HEK293 (cell line): ENCODE results near the gene LCORL.

Source experiments
- CTCF ChIA-PET: fragments of 350-600 bp; formaldehyde crosslinking; extraction: SDS; loops from one replicate; lab custom pipeline; 2021; ENCODE audit warnings: antibody characterized with exemption; lab: Yijun Ruan, JAX
- POLR2A ChIA-PET: fragments of 300-600 bp; formaldehyde crosslinking; extraction: SDS; loops from one replicate; lab custom pipeline; 2020; ENCODE audit warnings: antibody characterized with exemption, inconsistent platforms; lab: Yijun Ruan, JAX
- H3K27ac ChIP-seq: fragments of 200-500 bp; sonication (Bioruptor generic); 2 replicates; pipeline ENCODE4 v1.5.1; 2014; ENCODE audit warnings: low read depth, low read length, control low read depth, inconsistent platforms; ENCODE audit errors: extremely low read depth
- H3K36me3 ChIP-seq, 2 experiments: fragments of 200-500 bp in 1 of 2; sonication (Bioruptor generic) in 1 of 2; 1 replicate in 1 of 2; 2 replicates in 1 of 2; pipeline ENCODE4 v1.5.1; 2014 to 2017; ENCODE audit warnings: inconsistent platforms in 2 of 2, low read length in 2 of 2; ENCODE audit not compliant: control insufficient read depth in 2 of 2, insufficient read depth in 1 of 2
- H3K4me1 ChIP-seq: fragments of 200-500 bp; sonication (Bioruptor generic); 2 replicates; pipeline ENCODE4 v1.5.1; 2014; ENCODE audit warnings: mild to moderate bottlenecking, low read length, inconsistent platforms; ENCODE audit not compliant: control insufficient read depth, insufficient read depth
- H3K4me3 ChIP-seq: 2 replicates; pipeline ENCODE4 v1.5.1; 2011; ENCODE audit warnings: low read depth, mild to moderate bottlenecking, control low read depth, low read length, moderate library complexity
- H3K9me3 ChIP-seq: fragments of 200-500 bp; sonication (Bioruptor generic); 2 replicates; pipeline ENCODE4 v1.5.1; 2014; ENCODE audit warnings: low read depth, low read length, inconsistent platforms; ENCODE audit not compliant: control insufficient read depth, insufficient read depth
- BCL11A ChIP-seq: fragments of 450-650 bp; formaldehyde crosslinking; IDR thresholded peaks from 2 replicates; pipeline ENCODE4 v1.5.1; 2016; ENCODE audit warnings: low read depth, missing biosample characterization, missing genetic modification characterization
- FEZF1 ChIP-seq: fragments of 450-650 bp; formaldehyde crosslinking; IDR thresholded peaks from 2 replicates; pipeline ENCODE4 v1.5.1; 2016; ENCODE audit warnings: missing biosample characterization, missing genetic modification characterization
- GLI2 ChIP-seq: fragments of 450-650 bp; formaldehyde crosslinking; IDR thresholded peaks from 2 replicates; pipeline ENCODE4; 2017; ENCODE audit warnings: missing biosample characterization, missing genetic modification characterization, low read depth, borderline replicate concordance
- HOXA7 ChIP-seq: sonication (generic); formaldehyde crosslinking; IDR thresholded peaks from 2 replicates; pipeline ENCODE4 v1.8.1; 2022; ENCODE audit warnings: missing genetic modification reagents, borderline replicate concordance
- MYNN ChIP-seq: fragments of 450-650 bp; formaldehyde crosslinking; IDR thresholded peaks from 2 replicates; pipeline ENCODE4 v1.5.1; 2016; ENCODE audit warnings: missing biosample characterization, missing genetic modification characterization, borderline replicate concordance
- MZF1 ChIP-seq: fragments of 450-650 bp; formaldehyde crosslinking; IDR thresholded peaks from 2 replicates; pipeline ENCODE4 v1.5.1; 2017; ENCODE audit warnings: missing biosample characterization, missing genetic modification characterization, borderline replicate concordance
- RBAK ChIP-seq: fragments of 450-650 bp; formaldehyde crosslinking; IDR thresholded peaks from 2 replicates; pipeline ENCODE4 v1.5.1; 2016; ENCODE audit warnings: missing biosample characterization, missing genetic modification characterization
- SP7 ChIP-seq: fragments of 450-650 bp; formaldehyde crosslinking; IDR thresholded peaks from 2 replicates; pipeline ENCODE4 v1.5.1; 2016; ENCODE audit warnings: missing biosample characterization, missing genetic modification characterization
- ZBTB48 ChIP-seq: fragments of 450-650 bp; formaldehyde crosslinking; IDR thresholded peaks from 2 replicates; pipeline ENCODE4 v1.5.1; 2016; ENCODE audit warnings: missing biosample characterization, missing genetic modification characterization
- ZFP41 ChIP-seq: fragments of 450-650 bp; formaldehyde crosslinking; IDR thresholded peaks from 2 replicates; pipeline ENCODE4 v1.5.1; 2016; ENCODE audit warnings: missing biosample characterization, missing genetic modification characterization, borderline replicate concordance
- ZIC2 ChIP-seq: fragments of 450-650 bp; formaldehyde crosslinking; IDR thresholded peaks from 2 replicates; pipeline ENCODE4 v1.5.1; 2016; ENCODE audit warnings: missing biosample characterization, missing genetic modification characterization
- ZNF169 ChIP-seq: fragments of 450-650 bp; formaldehyde crosslinking; IDR thresholded peaks from 2 replicates; pipeline ENCODE4 v1.5.1; 2016; ENCODE audit warnings: missing biosample characterization, missing genetic modification characterization
- ZNF2 ChIP-seq: fragments of 450-650 bp; formaldehyde crosslinking; IDR thresholded peaks from 2 replicates; pipeline ENCODE4 v1.5.1; 2016; ENCODE audit warnings: missing biosample characterization, missing genetic modification characterization
- ZNF24 ChIP-seq: fragments of 450-650 bp; formaldehyde crosslinking; IDR thresholded peaks from 2 replicates; pipeline ENCODE4 v1.5.1; 2016; ENCODE audit warnings: missing biosample characterization, missing genetic modification characterization
- ZNF274 ChIP-seq, 2 experiments: fragments of 200-500 bp in 1 of 2; fragments of 450-650 bp in 1 of 2; sonication (Bioruptor generic) in 1 of 2; formaldehyde crosslinking in 1 of 2; IDR thresholded peaks; 2 replicates each; pipeline versions ENCODE4 v1.5.1 to v1.6.1; 2014 to 2016; ENCODE audit warnings: borderline replicate concordance in 1 of 2, inconsistent platforms in 1 of 2, low read length in 1 of 2, missing biosample characterization in 1 of 2, missing genetic modification characterization in 1 of 2
- ZNF311 ChIP-seq: fragments of 450-650 bp; formaldehyde crosslinking; IDR thresholded peaks from 2 replicates; pipeline ENCODE4 v1.5.1; 2017; ENCODE audit warnings: missing biosample characterization, missing genetic modification characterization, borderline replicate concordance
- ZNF391 ChIP-seq: fragments of 450-650 bp; formaldehyde crosslinking; IDR thresholded peaks from 2 replicates; pipeline ENCODE4 v1.5.1; 2016; ENCODE audit warnings: low read depth, missing biosample characterization, missing genetic modification characterization, borderline replicate concordance
- ZNF549 ChIP-seq: fragments of 450-650 bp; IDR thresholded peaks from 2 replicates; pipeline ENCODE4 v1.5.1; 2018; ENCODE audit warnings: missing biosample characterization, missing genetic modification characterization, mild to moderate bottlenecking, inconsistent platforms, moderate library complexity
- ZNF610 ChIP-seq: fragments of 450-650 bp; formaldehyde crosslinking; IDR thresholded peaks from 2 replicates; pipeline ENCODE4 v1.5.1; 2016; ENCODE audit warnings: missing biosample characterization, missing genetic modification characterization, borderline replicate concordance
- ZNF776 ChIP-seq: fragments of 450-650 bp; formaldehyde crosslinking; IDR thresholded peaks from 2 replicates; pipeline ENCODE4 v1.5.0; 2017; ENCODE audit warnings: missing biosample characterization, missing genetic modification characterization, borderline replicate concordance
- ZNF785 ChIP-seq: fragments of 450-650 bp; formaldehyde crosslinking; IDR thresholded peaks from 2 replicates; pipeline ENCODE4 v1.5.1; 2016; ENCODE audit warnings: missing biosample characterization, missing genetic modification characterization
- TF ChIP-seq, protein P1 (sequence below): fragments of 450-650 bp; formaldehyde crosslinking; IDR thresholded peaks from 2 replicates; pipeline ENCODE4 v1.5.1; 2016; ENCODE audit warnings: missing biosample characterization, missing genetic modification characterization
- TF ChIP-seq, protein P2 (sequence below): fragments of 450-650 bp; formaldehyde crosslinking; IDR thresholded peaks from 2 replicates; pipeline ENCODE4 v1.5.1; 2017; ENCODE audit warnings: missing biosample characterization, mild to moderate bottlenecking, missing genetic modification characterization, moderate library complexity
- TF ChIP-seq, protein P3 (sequence below): fragments of 450-650 bp; formaldehyde crosslinking; IDR thresholded peaks from 2 replicates; pipeline ENCODE4 v1.5.1; 2017; ENCODE audit warnings: missing biosample characterization, missing genetic modification characterization
- TF ChIP-seq, protein P4 (sequence below): fragments of 450-650 bp; formaldehyde crosslinking; IDR thresholded peaks from 2 replicates; pipeline ENCODE4 v1.5.1; 2016; ENCODE audit warnings: missing biosample characterization, missing genetic modification characterization, low read depth
- TF ChIP-seq, protein P5 (sequence below): fragments of 450-650 bp; formaldehyde crosslinking; IDR thresholded peaks from 2 replicates; pipeline ENCODE4 v1.5.1; 2016; ENCODE audit warnings: missing biosample characterization, missing genetic modification characterization
- TF ChIP-seq, protein P6 (sequence below): fragments of 450-650 bp; formaldehyde crosslinking; IDR thresholded peaks from 2 replicates; pipeline ENCODE4 v1.5.0; 2017; ENCODE audit warnings: missing biosample characterization, missing genetic modification characterization, borderline replicate concordance

LCORL gene

DNA sequence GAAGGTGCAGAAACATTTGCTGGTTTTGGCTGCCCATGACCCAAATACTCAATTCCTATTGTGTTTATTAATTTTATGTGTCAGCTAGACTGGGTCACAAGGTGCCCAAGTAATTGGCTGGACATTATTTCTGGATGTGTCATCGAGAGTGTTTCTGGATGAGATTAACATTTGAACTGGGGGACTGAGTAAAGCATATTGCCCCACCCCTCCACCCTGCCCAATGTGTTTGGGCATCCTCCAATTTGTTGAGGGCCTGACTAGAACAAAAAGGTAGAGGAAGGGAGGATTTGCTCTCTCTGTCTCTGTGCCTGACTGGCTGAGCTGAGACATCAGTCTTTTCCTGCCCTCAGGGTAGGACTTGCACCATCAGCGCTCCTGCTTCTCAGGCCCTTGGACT is 29.7 kb upstream of the LCORL start (continued):
- TF ChIP-seq, protein P1, sequence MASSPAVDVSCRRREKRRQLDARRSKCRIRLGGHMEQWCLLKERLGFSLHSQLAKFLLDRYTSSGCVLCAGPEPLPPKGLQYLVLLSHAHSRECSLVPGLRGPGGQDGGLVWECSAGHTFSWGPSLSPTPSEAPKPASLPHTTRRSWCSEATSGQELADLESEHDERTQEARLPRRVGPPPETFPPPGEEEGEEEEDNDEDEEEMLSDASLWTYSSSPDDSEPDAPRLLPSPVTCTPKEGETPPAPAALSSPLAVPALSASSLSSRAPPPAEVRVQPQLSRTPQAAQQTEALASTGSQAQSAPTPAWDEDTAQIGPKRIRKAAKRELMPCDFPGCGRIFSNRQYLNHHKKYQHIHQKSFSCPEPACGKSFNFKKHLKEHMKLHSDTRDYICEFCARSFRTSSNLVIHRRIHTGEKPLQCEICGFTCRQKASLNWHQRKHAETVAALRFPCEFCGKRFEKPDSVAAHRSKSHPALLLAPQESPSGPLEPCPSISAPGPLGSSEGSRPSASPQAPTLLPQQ: no peak
- TF ChIP-seq ZNF610 (tag by site-specific recombination): no peak
- TF ChIP-seq ZNF776 (tag by site-specific recombination): no peak
- TF ChIP-seq ZFP41 (tag by site-specific recombination): no peak
- TF ChIP-seq ZBTB48 (tag by site-specific recombination): no peak
- TF ChIP-seq ZNF274 (IDR thresholded peaks at IDR 0.05; ENCODE audit: low read length): no peak
- no peak for TF ChIP-seq ZNF274 (tag by site-specific recombination; IDR thresholded peaks at IDR 0.05; ENCODE audit: borderline replicate concordance)
- TF ChIP-seq MYNN (tag by site-specific recombination): no peak
- no peak for TF ChIP-seq ZNF391 (tag by site-specific recombination)
- TF ChIP-seq BCL11A (tag by site-specific recombination): no peak
- no peak for TF ChIP-seq ZNF785
- TF ChIP-seq ZIC2 (tag by site-specific recombination): no peak
- TF ChIP-seq, protein P2, sequence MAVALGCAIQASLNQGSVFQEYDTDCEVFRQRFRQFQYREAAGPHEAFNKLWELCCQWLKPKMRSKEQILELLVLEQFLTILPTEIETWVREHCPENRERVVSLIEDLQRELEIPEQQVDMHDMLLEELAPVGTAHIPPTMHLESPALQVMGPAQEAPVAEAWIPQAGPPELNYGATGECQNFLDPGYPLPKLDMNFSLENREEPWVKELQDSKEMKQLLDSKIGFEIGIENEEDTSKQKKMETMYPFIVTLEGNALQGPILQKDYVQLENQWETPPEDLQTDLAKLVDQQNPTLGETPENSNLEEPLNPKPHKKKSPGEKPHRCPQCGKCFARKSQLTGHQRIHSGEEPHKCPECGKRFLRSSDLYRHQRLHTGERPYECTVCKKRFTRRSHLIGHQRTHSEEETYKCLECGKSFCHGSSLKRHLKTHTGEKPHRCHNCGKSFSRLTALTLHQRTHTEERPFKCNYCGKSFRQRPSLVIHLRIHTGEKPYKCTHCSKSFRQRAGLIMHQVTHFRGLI: no peak
- no peak for TF ChIP-seq FEZF1 (tag by site-specific recombination)
- no peak for TF ChIP-seq RBAK
- TF ChIP-seq ZNF169 (tag by site-specific recombination): no peak

DNA sequence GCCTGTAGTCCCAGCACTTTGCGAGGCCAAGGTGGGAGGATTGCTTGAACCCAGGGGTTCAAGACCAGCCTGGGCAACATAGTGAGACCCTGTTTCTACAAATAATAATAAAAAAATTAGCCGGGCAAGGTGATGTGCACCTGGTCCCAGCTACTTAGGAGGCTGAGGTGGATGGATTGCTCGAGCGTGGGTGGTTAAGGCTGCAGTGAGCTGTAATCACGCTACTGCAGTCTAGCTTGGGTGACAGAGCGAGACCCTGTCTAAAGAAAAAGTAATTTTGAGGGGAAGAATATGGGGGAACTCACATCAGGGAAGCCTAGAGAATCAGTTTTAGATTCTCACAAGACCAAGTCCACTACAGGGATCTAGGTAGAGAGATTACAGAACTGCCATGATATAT is 28.9 kb upstream of the LCORL start:
- POLR2A ChIA-PET: no interaction called here
- TF ChIP-seq, protein P3, sequence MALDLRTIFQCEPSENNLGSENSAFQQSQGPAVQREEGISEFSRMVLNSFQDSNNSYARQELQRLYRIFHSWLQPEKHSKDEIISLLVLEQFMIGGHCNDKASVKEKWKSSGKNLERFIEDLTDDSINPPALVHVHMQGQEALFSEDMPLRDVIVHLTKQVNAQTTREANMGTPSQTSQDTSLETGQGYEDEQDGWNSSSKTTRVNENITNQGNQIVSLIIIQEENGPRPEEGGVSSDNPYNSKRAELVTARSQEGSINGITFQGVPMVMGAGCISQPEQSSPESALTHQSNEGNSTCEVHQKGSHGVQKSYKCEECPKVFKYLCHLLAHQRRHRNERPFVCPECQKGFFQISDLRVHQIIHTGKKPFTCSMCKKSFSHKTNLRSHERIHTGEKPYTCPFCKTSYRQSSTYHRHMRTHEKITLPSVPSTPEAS (tag by site-specific recombination): no peak
- TF ChIP-seq, protein P4, sequence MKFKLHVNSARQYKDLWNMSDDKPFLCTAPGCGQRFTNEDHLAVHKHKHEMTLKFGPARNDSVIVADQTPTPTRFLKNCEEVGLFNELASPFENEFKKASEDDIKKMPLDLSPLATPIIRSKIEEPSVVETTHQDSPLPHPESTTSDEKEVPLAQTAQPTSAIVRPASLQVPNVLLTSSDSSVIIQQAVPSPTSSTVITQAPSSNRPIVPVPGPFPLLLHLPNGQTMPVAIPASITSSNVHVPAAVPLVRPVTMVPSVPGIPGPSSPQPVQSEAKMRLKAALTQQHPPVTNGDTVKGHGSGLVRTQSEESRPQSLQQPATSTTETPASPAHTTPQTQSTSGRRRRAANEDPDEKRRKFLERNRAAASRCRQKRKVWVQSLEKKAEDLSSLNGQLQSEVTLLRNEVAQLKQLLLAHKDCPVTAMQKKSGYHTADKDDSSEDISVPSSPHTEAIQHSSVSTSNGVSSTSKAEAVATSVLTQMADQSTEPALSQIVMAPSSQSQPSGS (tag by site-specific recombination): no peak
- TF ChIP-seq MZF1 (tag by site-specific recombination) (no peak), SP7 (no peak), ZNF311 (no peak), HOXA7 (no peak), ZNF24 (tag by site-specific recombination) (no peak), ZNF2 (tag by site-specific recombination) (no peak), ZNF549 (tag by site-specific recombination) (no peak), GLI2 (tag by site-specific recombination) (no peak)
- TF ChIP-seq, protein P5, sequence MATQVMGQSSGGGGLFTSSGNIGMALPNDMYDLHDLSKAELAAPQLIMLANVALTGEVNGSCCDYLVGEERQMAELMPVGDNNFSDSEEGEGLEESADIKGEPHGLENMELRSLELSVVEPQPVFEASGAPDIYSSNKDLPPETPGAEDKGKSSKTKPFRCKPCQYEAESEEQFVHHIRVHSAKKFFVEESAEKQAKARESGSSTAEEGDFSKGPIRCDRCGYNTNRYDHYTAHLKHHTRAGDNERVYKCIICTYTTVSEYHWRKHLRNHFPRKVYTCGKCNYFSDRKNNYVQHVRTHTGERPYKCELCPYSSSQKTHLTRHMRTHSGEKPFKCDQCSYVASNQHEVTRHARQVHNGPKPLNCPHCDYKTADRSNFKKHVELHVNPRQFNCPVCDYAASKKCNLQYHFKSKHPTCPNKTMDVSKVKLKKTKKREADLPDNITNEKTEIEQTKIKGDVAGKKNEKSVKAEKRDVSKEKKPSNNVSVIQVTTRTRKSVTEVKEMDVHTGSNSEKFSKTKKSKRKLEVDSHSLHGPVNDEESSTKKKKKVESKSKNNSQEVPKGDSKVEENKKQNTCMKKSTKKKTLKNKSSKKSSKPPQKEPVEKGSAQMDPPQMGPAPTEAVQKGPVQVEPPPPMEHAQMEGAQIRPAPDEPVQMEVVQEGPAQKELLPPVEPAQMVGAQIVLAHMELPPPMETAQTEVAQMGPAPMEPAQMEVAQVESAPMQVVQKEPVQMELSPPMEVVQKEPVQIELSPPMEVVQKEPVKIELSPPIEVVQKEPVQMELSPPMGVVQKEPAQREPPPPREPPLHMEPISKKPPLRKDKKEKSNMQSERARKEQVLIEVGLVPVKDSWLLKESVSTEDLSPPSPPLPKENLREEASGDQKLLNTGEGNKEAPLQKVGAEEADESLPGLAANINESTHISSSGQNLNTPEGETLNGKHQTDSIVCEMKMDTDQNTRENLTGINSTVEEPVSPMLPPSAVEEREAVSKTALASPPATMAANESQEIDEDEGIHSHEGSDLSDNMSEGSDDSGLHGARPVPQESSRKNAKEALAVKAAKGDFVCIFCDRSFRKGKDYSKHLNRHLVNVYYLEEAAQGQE (tag by site-specific recombination): no peak
- TF ChIP-seq, protein P6, sequence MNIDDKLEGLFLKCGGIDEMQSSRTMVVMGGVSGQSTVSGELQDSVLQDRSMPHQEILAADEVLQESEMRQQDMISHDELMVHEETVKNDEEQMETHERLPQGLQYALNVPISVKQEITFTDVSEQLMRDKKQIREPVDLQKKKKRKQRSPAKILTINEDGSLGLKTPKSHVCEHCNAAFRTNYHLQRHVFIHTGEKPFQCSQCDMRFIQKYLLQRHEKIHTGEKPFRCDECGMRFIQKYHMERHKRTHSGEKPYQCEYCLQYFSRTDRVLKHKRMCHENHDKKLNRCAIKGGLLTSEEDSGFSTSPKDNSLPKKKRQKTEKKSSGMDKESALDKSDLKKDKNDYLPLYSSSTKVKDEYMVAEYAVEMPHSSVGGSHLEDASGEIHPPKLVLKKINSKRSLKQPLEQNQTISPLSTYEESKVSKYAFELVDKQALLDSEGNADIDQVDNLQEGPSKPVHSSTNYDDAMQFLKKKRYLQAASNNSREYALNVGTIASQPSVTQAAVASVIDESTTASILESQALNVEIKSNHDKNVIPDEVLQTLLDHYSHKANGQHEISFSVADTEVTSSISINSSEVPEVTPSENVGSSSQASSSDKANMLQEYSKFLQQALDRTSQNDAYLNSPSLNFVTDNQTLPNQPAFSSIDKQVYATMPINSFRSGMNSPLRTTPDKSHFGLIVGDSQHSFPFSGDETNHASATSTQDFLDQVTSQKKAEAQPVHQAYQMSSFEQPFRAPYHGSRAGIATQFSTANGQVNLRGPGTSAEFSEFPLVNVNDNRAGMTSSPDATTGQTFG: no peak
- Histone ChIP-seq H3K4me1 (no peaks in the 10 kb centered on the region), H3K9me3 (no peaks in the 10 kb centered on the region), H3K36me3 (no peaks in the 10 kb centered on the region), H3K4me3 (no peak overlapping the region), H3K27ac (no peak overlapping the region)
- CTCF ChIA-PET: no interaction called here
